Activated T-cell treated with anti-CD3 and anti-CD28 coated beads for 4 hours (primary cell): ENCODE measurements around the gene SEC31B.

Experiments
- DNase-seq: peaks from one replicate; pipeline ENCODE4 v3.0.0-alpha.2; 2020

The SEC31B gene

DNA sequence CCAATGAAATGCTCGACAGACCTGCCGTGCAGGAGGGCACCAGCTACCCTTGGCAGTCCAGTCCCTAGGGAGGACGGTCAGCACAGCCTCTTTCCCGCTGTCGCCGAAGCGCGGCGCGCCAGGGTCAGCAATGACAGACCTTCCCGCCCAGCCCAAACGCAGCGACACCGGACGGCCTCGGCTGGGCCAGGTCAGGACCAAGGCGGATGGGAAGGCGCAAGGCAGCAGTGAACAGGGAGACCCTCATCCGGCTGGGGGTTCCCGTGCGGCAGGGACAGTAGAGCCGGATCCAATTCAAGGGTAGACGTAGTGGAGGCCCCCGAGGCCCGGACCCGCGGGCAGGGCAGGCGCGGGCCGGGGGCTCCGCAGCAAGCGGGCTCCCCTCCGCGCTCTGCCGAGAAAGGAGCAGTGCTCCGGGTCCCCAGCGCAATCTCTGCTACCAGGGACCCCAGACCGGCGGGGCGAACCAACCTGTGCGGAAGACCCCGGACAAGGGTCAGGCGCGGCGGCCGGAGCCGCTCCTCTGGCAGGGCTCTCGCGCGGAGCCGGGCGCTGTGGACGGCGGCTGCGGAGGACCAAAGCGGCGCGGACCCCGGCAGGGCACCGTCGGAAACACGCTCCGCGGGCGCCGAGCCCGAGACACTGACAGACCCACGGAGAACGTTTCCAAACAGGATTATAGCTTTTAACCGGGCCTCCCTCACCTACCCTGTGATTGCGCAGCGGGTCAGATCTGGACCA lies at the start of gene SEC31B:
TSS of gene SEC31B (minus strand) at position 551 of the 741 bp plus-strand sequence. CDS start 2,909 bp downstream, outside the sequence.
- DNase-seq = no peak

DNA sequence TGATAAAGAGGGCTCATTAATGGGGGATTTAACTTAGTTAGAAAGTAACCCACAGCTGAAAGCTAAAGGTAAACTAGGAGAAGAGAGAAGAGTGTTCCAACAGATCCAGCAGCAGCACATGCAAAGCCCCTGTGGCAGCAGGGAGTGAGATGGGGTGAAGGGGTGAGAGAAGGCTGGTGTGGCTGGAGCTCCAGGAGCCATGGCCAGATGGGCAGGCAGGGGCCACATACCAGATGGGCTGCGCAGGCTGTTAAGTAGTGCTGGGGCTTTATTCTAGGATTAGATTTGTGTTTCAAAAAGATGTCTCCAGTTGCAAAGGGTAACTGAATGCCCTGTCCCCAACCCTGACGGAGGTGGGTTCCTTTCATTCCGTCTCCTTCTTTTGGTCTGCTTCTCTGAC lies 49.3 kb upstream of the SEC31B start:
- DNase-seq = no peak

DNA sequence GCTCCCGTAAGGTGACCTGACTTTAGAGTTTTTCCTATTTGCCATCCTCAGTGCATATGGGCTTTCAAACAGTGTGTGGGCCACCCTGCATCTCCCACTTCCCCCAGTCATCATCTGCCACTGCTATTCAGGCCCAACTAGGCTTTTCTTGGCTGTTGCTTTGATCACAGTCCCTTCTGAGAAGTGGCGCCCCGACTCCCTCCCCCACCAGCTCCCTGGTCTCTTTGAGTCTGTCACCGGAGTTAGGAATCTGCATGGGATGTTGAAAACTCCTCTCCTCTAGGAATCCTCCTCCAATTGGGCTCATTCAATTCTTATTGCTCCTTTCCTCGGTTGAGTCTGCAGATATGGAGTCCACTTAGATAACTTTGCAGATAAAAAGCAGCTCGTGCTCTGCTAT lies 48.2 kb upstream of the SEC31B start:
- no peak for DNase-seq

DNA sequence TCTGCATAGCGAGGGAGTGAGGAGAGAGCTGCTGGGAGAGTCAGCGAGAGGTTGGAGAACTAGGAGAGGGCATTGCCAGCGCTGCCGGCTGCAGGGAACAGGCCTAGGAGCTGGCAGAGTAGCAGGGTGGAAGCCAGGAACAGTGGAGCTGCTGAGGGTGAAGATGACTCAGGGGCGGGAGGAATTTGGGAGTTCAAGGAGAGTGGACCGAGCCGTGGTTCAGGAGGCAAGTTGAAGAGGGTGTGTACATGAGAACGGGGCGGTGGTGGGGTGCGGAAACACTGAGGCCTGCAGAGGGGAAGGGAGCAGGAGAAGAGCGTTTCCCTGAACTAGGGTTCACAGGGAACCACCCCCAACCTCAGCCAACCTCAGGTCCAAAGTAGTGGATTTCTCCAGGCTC lies 47.6 kb upstream of the SEC31B start:
- DNase-seq = no peak

GRCh38 chr10:100566561-100566960 lies 46.9 kb upstream of the SEC31B start:
- DNase-seq = no peak

DNA sequence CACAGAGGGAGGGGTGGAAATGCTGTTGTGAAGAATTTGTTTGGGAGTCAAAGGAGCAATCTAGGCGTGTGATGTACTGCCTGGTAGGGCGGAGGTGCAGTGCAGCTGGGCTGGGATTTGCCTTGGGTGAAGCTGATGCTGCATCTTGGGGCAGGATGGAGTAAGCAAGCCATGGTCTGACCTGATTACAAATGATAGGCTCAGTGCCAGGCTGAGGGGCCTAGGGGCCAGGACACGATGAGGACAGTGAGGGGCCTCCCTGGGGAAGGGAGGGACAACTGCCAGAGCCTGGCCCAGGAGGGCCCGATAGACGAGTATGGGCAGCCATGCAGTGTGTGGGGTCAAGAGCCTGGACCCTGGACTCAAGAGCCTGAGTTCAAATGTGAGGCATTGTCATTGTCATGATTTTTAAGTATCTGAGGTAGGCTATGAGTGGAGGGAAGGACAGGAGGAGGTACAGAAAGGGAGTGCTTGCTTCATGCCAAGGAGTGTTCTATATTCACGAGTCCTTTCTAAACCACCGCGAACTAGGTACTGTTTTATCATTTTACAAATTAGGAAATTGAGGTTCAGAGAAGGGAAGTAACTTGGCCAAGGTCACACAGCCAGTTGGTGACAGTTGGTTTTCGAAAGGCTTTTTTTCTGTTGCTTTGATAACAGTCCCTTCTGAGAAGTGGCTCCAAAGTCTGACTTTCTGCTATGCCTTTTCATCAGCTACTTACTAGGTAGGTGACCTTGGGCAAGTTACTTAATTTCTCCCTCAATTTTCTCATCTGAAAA lies 45.7 kb upstream of the SEC31B start:
- DNase-seq = no peak

- DNase-seq = peak; percentile 67
Measured at GRCh38 chr10:100562008-100562672, 42.5 kb upstream of the SEC31B start.

GRCh38 chr10:100561005-100561404 lies 41.3 kb upstream of the SEC31B start:
- no peak for DNase-seq

- DNase-seq = no peak
Measured at GRCh38 chr10:100560248-100560647, 40.6 kb upstream of the SEC31B start.

- no peak for DNase-seq
Measured at GRCh38 chr10:100554902-100555301, 35.2 kb upstream of the SEC31B start.

- no peak for DNase-seq
Measured at GRCh38 chr10:100553929-100554328, 34.3 kb upstream of the SEC31B start.

DNA sequence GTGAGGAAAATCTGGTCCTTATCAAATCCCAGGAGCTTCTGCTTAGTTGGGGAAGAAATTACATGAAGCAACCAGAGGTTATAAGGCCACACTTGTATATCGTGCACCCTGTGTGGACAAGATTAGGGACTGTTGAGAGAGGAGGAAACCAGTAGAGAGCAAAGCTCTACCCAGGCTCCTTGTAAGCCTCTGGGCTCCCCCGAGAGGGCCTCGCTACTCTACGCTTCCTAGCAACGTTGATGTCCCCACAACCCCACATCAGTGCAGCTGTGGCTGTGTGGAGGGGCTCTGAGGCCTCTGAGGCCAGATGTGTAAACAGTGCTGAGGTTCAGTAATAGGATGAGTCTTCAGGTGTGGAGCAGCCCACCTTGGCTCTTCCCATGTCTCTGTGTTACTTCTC lies 32.1 kb upstream of the SEC31B start:
- no peak for DNase-seq

DNA sequence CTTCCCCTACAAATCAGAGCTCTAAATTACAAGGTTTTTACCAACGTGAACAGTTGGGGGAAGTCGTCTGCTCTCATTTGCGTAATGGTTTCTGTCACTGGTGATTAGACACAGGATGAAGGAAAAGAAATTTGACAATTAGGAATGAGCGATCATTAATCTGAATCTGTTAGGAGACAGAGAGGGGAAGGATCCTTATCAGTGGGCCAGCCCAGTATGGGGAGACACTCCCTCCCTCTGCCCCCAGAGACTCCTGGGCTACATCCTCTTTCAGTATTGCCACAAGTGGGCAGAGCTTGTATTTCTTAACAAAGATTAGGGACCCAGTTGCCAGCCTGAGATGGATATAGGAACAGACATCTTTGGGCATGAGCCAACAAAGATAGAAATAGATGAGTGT lies 31.5 kb upstream of the SEC31B start:
- DNase-seq = no peak

- DNase-seq = no peak
Measured at GRCh38 chr10:100544950-100545349, 25.3 kb upstream of the SEC31B start.

GRCh38 chr10:100537475-100537874 lies 17.8 kb upstream of the SEC31B start:
- no peak for DNase-seq

GRCh38 chr10:100535715-100536353 lies 16.2 kb upstream of the SEC31B start, which contains the start of gene HIF1AN:
Gene HIF1AN, plus strand, starts transcription at chr10:100535943. Its CDS starts 16 bp downstream, at chr10:100535959.
- DNase-seq = peak; percentile 80

- no peak for DNase-seq
Measured at GRCh38 chr10:100535338-100535714, 15.7 kb upstream of the SEC31B start.

- no peak for DNase-seq
Measured at GRCh38 chr10:100534726-100535125, 15.1 kb upstream of the SEC31B start.

DNA sequence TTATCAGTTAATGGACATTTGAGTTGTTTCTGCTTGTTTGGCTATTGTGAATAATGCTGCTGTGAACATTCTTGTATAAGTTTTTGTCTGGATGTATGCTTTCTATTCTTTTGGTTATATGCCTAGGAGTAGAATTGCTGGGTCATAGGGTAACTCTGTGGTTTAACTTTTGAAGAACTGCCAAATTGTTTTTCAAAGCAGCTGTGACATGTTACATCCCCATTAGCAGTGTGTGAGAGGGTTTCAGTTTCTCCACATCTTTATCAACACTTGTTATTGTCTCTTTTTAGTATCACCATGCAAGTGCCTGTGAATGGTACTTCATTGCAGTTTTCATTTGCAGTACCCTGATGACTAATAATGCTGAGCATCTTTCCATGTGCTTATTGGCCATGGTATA lies 12.1 kb upstream of the SEC31B start:
- no peak for DNase-seq

GRCh38 chr10:100529475-100530298 lies 10.0 kb upstream of the SEC31B start, which contains the start of gene NDUFB8:
Gene NDUFB8, minus strand, starts transcription at chr10:100529871. Its CDS starts 20 bp downstream, at chr10:100529851.
- peak; percentile 85 for DNase-seq

DNA sequence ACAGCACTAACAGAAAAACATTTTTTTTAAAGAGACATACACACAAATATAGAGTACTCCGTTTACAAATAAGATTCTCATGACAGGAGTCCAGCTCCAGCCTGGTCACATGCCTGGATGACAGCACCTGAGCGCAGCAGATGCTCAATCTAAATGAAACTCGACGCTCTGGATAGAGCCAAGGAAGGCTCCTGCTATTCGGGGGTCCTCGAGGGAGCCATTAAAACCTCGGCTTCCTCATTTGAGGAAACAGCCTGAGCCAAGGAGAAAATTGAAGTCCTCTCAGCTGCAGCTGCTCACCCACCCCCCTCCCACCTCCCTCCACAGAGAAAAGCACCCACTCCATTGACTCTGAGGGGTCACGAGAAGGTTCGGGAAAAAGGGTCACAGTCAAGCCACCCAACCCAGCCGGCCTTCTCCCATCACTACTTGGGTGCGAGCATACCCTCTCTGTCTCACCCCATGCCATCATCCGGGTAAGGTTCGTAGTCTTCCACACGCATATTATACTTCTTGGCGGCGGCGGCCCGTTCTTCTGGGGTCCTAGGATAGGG lies 9.3 kb upstream of the SEC31B start:
- DNase-seq = no peak
